ENCODE results near the gene PA2G4.
A peak's percentile ranks its signal among the peaks of the same experiment; 100 is the strongest.
"Not testable (repeated sequence)": the region's sequence is repeated elsewhere in the genome, so short reads cannot be mapped to it uniquely, and the experiment has no call there.

PA2G4 gene

GRCh38 chr12:56101045-56101444 is 3.3 kb upstream of the PA2G4 start:
- DNase-seq, result no peak

GRCh38 chr12:56102683-56103065 is 1.7 kb upstream of the PA2G4 start:
- DNase-seq, result no peak

GRCh38 chr12:56103066-56103711 is 1.2 kb upstream of the PA2G4 start:
- DNase-seq, result no peak

DNA sequence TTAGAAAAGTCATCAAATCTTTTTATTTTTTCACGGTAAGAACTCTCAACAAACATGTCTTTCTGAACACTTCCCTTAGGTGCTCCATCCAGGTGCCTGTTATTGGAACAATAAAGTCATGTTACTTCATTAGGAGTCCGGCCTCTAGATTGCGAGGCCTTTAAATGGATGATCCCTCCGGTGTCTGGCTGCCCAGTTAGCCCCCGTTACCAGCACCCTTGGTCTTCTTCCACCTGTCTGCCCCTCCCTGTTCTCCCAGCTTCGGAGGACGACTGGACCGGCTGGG is 593 bp upstream of the PA2G4 start:
- DNase-seq, result no peak

DNA sequence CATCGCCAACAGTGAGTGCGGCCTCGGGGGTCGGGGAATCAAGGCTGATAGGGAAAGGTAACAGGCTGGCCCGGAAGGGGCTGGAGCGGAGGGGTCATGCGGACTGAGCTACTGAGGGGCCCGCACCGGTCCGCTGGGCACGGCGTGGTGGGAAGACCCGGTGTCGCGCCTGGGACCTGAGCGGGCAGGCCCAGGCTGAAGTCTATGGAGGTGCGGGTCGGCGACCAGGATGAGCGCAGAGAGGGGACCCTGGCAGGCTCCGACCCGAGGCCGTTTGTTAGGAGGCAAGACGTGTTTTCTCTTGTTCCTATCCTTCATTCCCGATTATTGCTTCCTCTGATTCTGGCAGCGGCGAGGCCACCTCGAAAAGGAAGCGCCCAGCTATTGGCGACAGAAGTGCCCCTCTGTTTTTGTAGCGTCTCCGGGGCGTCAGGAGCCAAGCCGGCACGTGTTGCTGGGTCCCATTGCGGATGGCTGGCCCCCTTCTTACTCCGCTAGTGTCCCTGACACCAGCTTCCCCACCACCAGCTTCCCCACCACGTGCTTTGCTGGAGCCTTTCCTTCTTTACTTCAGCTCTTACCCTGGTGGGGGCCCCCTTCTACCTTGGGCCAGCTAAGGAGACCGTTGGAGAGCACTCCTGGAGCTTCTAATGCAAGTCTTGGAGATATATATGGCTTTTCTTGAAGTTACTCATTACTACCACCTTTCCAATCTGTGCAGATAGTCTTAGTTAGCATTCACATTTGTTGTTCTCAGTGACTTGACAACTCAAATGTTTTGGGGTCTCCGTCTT is 653 bp downstream of the PA2G4 start:
- DNase-seq, result no peak

GRCh38 chr12:56105609-56105902 is 1.2 kb downstream of the PA2G4 start:
- DNase-seq, result no peak

DNA sequence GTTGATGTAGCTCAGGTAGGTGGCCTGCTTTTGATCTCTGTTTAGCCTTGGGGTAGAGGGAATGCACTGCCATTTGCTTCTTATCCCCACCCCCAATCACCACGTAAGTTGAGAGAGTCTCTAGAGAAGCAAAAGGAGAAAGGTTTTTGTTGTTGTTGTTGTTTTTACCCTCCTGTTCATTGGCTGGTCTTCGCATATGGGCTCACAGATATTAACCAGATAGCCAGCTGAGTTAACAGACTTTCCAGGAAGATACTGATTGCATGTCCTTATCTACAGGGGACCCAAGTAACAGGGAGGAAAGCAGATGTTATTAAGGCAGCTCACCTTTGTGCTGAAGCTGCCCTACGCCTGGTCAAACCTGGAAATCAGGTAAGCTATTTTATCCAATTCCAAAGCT is 2.9 kb downstream of the PA2G4 start:
- no peak for DNase-seq

GRCh38 chr12:56110571-56110970 is 6.2 kb downstream of the PA2G4 start:
- DNase-seq, result no peak

GRCh38 chr12:56114084-56114483 is 9.7 kb downstream of the PA2G4 start:
- DNase-seq, result no peak

DNA sequence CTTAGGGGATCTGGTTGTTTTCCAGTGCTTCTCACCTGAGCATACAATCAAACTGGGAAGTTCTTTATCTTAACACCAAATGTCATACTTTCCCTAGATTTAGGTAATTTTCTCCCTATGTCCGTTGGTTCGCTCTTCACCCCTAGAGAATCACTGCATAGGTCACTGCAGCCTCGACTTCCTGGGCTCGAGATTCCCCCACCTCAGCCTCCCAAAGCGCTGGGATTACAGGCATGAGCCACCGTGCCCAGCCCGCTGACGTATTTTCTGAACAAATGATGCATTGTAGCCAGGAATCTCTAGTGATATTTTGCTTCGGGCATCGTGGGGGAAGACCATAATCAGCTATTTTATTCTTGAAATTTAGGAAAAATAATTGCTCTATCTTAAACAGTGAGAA is 11.0 kb downstream of the PA2G4 start:
- no peak for DNase-seq

DNA sequence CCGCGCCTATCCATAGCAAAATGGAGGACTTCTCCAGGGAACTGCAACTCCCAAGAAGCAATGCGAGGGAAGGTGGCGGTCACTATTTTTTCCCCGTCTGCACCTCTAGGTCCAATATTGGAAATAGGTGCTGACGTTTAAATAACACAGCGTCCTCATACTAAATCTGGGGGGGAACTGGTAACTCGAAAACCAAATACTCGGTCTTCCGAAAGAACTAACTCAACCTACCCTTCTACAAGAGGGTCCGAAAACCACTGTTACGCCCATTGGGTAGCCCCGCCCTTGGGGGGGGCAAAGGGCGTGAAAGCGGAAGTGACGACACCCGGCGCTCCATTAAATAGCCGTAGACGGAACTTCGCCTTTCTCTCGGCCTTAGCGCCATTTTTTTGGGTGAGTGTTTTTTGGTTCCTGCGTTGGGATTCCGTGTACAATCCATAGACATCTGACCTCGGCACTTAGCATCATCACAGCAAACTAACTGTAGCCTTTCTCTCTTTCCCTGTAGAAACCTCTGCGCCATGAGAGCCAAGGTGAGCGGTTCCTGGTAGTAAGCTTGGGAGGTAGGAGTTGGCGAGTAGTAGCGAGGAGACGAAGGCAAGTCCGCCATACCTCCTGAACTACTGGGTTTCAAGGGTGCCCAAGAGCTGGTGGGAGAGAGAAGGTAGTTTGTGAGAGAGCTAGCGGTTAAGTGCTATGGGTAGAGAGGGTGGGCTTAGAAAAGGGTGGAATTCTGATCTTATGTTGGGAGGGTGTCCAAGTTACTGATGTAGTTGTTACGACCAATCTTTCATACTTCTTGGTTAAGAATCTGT is 12.1 kb downstream of the PA2G4 start, which contains the start of gene RPL41:
RPL41 (plus strand) TSS at position 367 of the 815 bp plus-strand sequence.
- peak; percentile 99 for DNase-seq

DNA sequence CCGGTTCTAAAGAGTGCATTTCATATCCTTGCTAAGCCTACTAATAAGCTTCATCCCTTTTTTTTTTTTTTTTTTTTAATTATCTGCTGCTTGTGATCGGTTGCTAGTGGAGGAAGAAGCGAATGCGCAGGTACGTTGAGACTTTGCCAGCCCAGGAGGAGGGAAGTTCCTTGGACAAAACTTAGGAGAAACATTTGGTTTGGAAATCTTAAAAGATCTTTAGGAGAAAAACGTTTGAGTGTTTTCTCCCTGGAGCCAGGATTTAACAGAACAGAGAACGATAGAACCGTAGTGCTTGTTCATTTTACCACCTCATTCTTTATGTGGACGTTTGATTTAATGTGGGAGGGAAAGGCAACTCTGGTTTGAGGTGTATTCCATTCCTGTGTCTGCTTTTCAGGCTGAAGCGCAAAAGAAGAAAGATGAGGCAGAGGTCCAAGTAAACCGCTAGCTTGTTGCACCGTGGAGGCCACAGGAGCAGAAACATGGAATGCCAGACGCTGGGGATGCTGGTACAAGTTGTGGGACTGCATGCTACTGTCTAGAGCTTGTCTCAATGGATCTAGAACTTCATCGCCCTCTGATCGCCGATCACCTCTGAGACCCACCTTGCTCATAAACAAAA is 12.8 kb downstream of the PA2G4 start:
- not testable (repeated sequence) for DNase-seq

DNA sequence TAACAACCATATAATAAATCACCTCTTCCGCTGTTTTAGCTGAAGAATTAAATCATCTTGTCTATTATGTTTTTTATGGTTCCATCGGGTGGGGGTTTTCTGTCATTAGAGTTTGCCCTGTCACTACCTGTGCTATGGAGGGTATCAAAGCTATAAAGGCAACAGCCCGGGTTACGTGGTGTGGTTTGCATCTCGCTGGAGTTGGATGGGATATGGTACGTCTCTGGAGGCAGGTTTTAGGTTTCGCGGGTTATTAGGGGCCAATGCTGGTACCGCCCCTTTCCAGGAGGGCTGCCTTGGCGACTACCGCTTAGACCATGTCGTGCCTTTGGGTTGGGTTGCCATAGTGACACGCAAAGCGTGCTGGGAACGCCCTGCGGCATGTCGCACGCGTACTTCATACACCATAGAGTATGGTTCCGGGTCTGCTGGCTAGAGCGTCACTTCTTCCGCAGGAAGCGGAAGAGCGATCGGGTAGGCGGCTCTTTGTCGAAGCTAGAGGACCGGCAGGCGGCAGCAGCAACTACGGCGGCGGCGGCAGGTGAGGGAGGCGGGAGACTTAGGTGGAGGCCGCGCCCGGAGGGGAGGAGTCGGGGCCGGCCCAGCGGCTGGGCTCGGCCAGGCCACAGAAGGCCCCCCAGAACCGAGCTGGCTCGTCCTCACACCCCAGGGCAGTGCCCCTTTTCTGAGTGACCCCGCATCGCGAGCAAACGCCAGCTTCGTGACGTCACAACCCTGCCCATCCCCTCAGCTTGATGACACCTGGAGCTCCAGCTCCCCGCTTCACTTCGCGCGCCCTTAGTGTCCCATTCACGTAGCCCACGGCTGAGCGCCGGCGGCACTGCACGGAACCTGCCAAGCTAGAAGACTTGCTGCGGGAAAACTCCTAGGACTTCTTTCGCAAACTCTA is 13.7 kb downstream of the PA2G4 start, which contains the start of gene ZC3H10:
ZC3H10 (plus strand) TSS at position 489 of the 910 bp plus-strand sequence. CDS start 2,297 bp downstream, outside the sequence.
- peak; percentile 98 for DNase-seq

DNA sequence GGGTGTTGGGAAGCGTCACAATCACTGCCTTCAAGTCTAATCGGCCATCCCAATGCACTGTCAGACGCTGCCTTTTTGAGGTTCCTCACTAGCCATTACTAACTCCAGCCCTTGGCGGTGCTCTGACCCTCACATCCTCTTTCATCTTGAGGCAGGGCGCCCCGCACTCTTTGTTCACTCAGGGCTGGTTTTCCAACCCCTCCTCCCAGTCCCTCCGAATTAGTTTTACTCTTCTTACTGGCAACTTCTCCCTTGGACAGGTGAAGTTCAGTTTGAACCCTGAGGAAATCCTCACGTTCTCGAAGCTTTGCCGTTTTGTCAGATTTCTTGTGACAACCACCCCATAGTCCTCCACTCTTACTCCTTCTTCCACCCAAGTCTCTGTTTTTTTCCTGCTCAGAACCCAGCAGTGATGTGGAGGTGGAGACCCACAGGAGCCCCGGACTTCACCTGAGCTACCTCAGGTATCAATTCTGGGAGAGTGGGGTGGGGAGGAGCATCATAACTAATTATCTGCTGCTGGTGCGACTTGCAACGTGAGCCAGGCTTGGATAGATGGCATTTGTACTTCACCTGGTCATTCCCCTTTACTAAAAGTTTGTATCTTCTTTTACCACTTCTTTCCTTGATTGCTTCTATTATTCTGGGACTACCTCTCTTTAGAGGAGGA is 14.5 kb downstream of the PA2G4 start:
- no peak for DNase-seq

DNA sequence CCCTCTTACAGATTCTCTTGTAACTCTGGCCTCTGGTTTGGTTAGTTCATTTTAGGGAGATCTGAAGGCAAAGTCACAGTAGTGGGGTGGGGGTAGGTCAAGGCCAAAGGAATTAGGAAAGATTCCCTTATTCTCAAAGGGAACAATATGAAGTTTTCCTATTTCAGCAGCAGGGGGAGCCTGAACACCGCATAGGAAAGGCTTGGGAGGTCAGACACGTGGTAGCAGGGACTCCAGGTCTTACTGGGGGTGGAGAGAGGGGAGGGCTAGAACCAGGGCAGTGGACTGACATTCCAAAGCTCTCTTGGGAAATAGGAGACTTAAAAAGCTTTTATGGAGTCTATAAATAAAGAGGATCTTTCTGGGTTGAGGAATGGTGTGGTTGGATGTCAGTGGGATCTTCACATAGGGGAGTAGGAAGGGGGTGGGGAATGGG is 15.0 kb downstream of the PA2G4 start:
- DNase-seq, result peak; percentile 59

- no peak for DNase-seq
Observed at GRCh38 chr12:56120158-56120846, 15.9 kb downstream of the PA2G4 start.

DNA sequence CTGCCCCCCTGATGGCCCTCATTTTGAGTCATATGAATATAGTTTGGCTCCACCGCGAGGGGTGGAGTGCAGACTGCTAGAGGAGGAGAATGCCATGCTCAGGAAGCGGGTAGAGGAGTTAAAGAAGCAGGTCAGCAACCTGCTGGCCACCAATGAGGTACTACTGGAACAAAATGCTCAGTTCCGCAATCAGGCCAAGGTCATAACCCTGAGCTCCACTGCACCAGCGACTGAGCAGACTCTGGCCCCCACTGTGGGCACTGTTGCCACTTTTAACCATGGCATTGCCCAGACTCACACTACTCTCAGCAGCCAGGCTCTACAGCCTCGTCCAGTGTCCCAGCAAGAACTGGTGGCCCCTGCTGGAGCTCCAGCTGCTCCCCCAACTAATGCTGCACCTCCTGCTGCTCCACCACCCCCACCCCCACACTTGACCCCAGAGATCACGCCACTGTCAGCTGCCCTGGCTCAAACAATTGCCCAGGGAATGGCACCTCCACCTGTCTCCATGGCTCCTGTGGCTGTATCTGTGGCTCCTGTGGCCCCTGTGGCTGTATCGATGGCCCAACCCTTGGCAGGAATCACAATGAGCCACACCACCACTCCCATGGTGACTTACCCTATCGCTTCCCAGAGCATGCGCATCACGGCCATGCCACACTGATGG is 17.0 kb downstream of the PA2G4 start:
- no peak for DNase-seq

- DNase-seq, result no peak
Observed at GRCh38 chr12:56122637-56123036, 18.3 kb downstream of the PA2G4 start.

DNA sequence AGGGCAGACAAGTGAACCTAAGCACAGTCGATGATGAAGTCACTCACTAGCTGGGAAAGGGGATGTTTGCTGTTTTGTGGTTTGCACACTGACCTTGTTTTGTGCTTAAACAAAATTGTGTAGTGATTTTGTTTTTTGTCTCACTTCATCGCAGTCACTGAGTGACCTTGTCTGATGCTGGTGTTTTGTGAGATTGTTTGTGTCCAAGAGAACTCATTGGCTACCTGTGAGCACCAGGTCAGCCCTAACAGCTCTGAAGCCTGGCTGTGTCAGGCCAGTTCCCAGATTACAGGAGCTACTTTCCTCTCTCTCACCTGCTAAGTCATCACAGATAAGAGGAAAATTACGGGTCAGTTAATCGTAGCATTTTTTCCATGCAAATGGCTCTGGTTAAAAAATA is 19.8 kb downstream of the PA2G4 start:
- DNase-seq, result no peak

DNA sequence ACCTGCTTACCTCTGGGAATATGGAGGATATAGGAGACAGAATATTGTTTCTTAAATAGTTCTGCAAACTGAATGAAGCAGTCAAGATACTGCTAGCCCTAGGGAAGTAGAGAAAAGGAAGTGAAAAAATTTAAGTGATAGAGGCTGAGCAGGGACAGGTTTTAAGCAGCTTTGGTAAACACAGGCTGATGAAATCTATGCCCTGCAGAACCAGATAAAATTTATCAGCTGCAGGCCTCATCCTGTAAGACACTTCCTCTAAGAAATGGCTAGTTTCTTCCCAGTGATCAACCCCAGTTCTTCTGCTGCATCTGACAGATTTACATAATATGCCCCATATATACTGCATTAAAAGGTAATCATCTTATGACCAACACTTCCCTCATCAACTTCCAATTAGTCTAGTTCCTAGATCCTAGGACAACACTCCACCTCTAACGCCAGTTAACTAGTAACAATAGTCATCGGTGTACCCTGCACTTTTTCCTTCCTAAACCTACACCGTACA is 22.4 kb downstream of the PA2G4 start:
- no peak for DNase-seq
